Testis (tissue), 2 donors: Measurements from ENCODE around the gene KCNN3.

Experiments used
- CTCF ChIP-seq, 3 experiments: fragments of 450-650 bp in 2 of 3; fragments of 200-600 bp in 1 of 3; sonication (generic) in 1 of 3; IDR thresholded peaks; one replicate each; pipeline ENCODE4 v1.5.1; 2016 to 2019; ENCODE audit warnings: antibody characterized with exemption in 3 of 3, mild to moderate bottlenecking in 2 of 3, moderate library complexity in 1 of 3
- POLR2A ChIP-seq: fragments of 450-650 bp; IDR thresholded peaks from one replicate; pipeline ENCODE4 v1.6.1; 2017; ENCODE audit warnings: antibody characterized with exemption, mild to moderate bottlenecking, moderate library complexity

GRCh38 chr1:154741327-154741726 lies 128.8 kb downstream of the KCNN3 start:
- TF ChIP-seq CTCF (IDR thresholded peaks at IDR 0.05) (no peak), POLR2A (no peak)
